Activated CD4-positive, alpha-beta T cell treated with anti-CD3 and anti-CD28 coated beads for 1 hour (primary cell): ENCODE results near the gene SPEF1.

Experiments
- DNase-seq: peaks from one replicate; pipeline ENCODE4 v3.0.0-alpha.2; 2020

SPEF1 gene

DNA sequence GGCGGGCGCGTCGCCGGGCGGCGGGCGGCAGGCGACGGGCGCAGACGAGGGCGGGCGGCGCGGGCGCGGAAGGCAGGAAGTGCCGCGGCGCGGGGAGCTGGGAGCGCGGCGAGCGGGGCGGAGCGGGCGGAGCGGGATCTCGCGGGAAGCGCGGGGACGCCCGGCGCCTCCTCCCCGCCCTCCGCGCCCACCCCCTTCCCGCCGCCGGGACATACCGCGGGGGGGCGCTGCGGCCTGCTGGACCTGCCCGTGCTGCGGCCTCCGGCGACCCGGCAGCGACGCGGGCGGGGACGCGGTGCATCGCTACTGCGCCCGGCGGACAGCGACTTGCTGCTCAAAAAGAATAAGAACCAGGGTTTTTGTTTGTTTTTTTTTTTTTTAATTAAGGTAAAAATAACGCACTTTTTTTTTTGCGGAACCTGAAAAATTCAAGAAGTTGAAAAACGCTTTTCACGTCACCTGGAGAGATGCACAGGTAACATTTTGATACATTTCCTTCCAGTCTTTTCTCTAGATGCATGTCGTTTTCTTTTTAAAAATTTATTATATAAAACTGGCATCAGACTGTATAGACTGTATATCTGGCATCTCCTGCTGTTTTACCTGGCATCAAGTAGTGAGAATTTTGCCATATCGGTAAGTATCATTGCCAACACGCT lies 5.5 kb upstream of the SPEF1 start, which contains the start of gene CENPB:
CENPB (minus strand) TSS at position 76 of the 659 bp plus-strand sequence. CDS start 257 bp downstream, outside the sequence.
- peak; percentile 83 for DNase-seq

DNA sequence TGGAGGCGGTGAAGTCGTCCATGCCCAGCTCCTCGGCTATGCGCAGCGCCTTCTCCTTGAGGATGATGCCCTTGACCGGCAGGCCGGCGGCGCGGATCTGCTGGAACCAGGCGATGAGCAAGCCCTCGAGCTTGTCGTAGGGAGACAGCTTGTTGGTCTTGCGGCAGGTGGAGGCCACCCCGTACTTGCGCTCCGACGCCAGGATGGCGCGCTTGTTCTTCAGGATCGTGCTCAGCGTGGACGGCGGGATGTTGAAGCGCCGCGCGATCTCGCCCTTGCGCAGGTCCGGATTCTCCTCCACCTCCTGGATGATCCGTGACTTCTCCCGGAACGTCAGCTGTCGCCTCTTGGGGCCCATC lies 4.9 kb upstream of the SPEF1 start:
- no peak for DNase-seq

DNA sequence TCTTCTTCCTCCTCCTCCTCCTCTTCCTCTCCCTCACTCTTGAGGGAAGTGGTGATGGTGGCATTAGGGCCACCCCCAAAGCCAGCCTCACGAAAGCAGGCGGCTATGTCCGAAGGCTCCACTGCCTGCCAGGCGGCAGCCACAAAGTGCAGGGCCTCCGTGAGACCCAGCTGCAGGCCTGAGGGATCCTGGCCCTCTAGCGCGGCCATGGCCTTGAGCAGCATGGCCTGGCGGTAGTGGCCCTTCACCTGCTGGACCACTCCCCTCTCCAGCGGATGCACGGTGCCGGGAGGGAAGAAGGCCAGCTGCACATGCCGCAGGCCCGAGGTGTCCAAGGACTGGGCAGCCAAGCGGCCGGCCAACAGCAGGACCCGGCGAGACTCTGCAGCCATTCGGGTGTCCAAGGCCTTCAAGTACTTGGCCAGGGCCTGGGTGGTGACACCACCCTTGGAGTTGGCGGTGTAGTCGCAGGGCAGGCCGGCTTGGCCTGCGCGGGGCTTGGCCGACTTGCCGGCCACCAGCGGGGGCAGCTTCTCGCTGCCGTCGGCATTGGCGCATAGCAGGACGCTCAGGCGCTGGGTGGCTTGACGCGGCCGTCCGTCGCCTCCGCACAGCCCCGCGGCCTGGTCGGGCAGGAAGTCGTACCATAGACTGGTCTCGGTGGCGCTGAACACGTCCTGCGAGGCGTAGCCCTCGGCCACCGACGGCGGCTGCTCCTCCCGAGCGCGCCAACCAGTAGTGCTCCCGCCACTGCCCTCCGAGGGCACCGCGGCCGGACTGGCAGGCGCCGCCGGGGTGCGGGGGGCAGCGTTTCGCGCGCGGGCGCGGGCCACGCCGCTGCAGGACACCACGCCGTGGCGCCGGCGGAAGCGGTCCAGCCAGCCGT lies 4.2 kb upstream of the SPEF1 start:
- no peak for DNase-seq

DNA sequence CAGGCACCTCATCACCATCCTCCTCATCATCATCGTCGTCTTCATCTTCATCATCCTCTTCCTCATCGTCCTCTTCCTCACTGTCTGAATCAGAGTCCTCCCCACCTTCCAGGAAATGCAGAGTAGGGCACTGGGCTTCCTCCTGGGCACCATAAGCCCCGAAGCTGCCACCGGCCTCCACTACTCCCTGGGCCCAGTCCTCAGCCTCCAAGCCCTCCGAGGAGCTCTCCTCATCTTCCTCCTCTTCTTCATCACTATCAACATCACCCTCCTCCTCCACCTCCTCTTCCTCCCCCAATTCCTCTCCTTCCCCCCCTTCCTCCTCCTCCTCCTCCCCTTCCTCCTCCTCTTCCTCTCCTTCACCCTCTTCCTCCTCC lies 3.6 kb upstream of the SPEF1 start:
- no peak for DNase-seq

DNA sequence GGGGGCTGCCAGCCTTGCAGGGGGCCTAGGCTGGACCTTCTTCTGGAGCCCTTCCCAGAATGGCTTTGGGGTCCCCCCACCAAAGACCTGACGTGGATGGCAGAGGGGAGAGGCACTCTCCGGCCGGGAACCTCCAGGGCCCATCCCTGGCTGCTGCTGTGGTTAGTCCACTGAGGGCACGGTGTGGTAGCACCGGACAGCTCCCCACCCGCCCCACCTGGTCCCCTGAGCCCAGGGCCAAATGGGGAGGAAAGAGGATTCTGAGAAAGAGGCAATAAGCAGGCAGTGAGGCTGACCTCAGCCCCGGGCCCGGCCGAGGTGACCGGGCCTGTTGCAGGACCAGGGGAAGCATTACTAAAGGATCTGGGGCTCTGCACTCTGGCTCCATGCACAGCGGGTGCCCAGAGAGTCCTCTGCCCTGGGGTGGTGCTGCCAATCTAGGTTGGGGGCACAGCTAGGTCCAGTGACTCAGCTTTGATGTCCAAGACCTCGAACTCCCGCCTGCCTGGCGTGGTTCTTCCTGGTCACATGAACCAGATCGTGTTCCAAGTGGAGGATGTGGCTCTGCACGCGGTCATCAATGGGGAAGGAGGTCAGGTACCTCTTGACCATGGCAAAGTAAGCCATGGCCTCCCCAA lies 3.1 kb upstream of the SPEF1 start:
- DNase-seq = no peak

DNA sequence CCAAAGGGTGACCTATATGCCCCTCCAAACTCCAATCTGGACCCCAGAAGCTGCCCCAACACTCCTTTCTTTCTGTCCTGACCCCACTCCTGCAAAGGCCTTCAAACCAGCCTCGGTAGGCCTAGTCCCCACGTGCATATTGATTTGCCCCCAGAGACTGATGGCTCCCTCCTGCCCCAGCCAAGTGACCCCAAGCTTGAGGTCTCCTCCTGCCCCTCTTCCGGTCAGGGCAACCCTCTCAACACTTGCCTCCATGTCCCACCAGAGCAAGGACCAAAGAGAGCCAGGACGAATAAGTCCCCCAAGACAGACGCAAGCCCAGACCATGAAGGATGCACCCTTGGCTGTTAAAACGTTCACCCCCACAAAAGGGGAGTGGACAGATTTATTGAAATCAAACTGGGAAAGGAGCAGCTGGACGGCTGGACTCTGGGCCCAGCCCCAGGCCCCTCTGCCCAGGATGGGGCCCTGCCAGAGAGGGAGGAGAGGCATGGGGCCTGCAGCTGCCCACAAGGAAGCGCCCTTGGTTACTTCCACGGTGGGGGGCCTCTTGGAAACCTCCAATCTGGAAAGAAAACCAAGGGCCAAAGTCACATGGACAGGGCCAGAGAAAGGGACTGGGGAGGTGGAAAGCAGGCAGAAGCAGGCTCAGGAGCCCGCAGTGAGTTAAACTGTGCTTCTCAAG lies 2.4 kb upstream of the SPEF1 start:
- no peak for DNase-seq

DNA sequence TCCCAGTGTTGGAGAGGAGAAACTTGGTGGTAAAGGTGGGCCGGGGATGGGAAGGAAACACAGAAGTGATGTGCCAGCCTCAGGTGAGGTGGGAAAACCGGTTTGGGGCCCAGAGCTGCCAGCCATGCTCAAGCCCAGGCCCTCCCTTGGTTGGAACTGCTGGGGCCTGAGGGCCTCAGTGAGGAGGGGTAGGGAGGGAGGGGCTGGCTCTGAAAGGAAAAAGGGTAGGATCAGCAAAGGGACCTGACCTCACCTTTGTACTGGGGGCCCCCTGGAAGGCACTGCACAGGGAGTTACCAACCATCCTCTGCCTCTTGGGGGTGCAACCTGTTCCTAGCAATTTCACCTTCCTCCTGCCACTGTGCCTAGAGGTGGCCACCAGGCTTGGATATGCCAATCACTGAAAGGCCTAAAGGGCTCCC lies 1.8 kb upstream of the SPEF1 start:
- no peak for DNase-seq

DNA sequence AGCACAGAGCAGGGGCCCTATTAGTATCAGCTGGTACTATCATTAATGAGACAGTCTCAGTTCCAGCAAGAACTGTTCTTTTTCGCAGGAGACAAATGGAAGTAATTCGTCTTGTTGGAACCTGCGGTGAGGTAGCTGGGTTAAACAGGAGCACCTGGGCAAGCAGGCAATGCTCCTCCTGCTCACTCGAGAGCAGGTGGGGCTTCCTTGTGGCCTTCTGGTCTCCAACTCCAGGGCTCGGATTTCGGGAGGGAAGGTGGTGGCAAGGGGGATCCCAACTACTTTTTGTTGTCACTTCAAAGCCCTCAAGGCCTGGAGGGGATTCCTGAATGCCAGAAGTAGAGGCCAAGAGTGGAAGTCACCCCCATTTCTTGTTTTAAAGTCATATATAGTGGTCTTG lies 1.3 kb upstream of the SPEF1 start:
- no peak for DNase-seq

DNA sequence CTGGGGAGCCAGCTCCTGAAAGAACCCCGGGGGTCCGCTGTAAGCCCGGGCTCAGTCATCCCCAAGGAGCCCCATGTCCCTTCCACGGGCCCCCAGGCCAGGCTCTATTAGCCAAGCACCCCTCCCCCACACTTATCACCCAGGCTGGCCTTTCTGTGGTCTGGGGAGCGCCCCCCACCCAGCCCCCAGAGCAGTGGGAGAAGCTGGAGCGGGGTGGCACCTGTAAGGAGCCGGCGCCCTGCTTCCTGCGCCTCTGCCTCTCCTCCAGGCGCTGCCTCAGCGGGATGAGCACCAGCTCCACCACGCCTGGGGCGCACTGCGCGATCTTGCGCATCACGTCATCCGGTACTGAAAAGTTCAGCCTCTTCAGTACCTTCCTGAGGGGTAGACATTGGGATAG lies 2.3 kb downstream of the SPEF1 start:
- DNase-seq = no peak

DNA sequence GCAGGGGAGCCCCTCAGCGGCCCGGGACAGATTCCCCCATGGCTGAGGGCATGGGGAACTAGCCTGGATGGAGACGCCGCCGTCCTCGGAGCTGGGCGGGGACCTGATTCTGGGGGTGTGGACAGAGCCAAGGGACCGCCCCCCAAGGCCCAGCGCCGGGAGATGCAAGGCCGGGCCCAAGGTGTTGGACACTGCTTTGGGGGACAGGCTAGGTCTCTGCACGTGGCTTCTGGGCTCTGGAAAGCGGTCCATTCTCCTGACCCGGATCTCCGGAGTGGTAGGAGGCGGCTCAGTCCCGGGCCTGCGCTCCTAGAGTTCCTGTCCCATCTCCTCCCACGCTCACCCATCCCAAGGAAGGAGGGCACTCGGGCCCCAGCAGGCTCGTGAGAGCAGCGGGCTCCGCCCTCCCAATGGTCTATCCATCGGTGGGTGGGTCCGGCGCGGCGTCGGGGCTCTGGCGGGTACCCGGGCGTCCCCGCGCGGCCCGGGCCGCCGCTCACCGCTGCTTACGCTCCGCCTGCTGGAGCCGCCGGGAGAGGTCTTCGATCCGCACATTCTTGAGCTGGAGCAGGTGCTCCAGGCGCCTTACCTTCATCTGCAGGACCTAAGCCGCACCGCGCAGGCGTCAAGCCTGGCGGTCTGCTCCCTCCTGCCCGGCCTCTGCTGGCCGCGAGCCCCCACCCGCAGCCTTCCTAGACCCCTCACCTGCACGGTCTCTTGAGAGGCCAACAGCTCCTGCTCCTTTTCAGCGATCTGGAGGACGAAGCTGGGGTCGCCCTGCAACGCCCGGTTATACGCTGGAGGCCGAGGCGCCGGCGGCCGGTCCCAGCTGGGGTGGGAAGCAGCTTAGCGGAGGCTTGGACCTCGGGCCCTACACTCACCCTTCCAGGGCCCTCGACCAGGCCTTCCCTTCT lies 3.3 kb downstream of the SPEF1 start:
- no peak for DNase-seq

DNA sequence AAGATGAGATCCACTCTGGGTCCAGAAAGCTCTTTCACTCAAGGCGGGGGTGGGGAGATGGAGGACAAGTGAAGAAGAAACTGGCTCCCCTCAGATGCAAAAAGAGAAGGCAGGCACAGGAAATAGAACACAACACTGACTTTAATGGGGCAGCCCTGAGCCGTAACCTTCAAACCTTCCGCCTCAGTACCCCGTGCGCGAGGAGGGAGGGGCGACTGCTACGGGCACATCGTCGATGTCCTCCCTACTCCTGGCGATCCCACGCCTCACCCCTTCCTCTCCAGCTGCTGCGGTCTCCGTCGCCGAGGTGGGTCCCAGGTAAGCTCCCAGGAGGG lies 3.9 kb downstream of the SPEF1 start:
- DNase-seq = no peak

DNA sequence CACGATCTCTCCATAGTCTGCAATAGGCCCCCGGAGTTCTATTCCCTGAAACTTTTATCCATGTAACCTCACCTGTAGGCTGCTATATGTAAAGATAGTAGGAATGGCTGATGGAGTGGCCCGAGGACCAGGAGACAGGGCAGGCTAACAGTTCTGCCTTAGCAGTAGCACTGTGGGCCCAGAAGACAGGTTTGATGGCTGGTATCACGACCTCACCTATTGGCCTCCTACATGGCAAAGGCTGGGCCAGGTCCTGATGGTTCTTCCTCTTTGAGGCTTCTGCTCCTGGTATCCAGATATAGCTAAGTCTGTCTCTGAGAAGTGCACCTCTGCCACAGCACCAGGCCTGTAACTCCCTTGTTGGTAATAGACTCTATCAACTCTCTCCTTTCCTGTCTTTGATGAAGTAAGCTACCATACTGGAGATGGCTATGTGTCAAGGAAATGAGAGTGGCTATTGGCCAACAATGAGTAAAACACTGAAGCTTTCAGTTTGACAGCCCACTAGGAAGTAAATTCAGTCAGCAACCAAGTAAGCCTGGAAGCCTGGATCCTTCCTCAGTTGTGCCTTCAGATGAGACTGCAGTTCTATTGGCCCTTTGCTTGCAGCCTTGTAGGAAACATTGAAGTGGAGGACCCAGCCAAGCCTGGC lies 5.7 kb downstream of the SPEF1 start:
- DNase-seq = no peak

DNA sequence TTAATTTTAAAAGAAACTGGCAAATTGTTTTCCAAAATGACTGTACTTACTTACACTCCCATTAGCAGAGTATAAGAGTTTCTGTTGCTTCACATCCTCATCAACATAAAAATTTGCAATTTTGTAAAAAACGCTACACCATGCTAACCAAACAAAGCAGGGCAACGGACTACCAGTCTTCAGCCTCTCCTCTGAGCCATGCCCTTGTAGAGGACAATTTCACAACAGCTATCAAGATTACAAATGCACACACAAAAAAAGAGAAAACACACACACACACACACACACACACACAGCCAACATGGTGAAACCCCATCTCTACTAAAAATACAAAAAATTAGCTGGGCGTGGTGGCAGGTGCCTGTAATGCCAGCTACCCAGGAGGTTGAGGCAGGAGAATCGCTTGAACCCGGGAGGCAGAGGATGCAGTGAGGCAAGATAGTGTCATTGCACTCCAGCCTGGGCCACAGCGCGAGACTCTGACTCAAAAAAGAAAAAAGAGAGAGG lies 9.6 kb downstream of the SPEF1 start:
- DNase-seq = no peak

DNA sequence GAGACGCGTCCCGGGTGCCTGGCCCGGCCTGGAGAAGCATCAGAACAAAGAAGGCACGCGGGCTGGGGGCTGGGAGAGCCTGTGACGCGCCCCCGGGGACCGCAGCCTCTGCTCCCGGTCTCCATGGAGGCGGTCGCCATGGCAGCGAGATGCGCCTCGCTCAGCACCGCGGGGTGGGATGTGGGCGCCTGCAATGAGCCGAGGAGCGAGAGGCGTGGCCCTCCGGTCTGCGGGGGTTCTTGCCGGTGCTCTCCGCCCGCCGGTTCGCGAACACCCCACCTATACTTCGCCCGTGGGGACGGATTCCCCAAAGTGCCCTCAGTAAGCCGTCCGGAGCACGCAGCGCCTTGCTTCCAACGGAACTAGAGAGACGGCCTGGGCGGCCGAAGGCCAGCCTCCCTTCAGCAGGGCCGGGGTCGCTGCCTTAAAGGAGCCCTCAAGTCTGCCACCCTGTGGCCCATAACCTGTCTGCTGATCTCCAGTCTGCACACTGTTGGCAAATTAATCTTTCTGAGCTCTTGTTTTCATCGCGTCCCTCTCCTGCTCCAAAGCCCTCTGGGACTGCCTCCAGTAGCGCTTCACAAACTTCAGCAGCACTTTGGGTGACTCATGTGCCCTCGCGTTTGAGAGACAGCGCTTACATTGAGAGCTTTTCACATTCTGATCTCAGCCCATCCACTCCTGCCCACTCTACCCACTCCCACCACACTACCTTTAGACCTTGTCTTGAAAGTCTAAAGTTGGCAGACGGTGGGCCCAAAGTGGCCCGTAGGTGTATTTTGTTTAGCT lies 12.7 kb downstream of the SPEF1 start:
- peak; percentile 71 for DNase-seq

DNA sequence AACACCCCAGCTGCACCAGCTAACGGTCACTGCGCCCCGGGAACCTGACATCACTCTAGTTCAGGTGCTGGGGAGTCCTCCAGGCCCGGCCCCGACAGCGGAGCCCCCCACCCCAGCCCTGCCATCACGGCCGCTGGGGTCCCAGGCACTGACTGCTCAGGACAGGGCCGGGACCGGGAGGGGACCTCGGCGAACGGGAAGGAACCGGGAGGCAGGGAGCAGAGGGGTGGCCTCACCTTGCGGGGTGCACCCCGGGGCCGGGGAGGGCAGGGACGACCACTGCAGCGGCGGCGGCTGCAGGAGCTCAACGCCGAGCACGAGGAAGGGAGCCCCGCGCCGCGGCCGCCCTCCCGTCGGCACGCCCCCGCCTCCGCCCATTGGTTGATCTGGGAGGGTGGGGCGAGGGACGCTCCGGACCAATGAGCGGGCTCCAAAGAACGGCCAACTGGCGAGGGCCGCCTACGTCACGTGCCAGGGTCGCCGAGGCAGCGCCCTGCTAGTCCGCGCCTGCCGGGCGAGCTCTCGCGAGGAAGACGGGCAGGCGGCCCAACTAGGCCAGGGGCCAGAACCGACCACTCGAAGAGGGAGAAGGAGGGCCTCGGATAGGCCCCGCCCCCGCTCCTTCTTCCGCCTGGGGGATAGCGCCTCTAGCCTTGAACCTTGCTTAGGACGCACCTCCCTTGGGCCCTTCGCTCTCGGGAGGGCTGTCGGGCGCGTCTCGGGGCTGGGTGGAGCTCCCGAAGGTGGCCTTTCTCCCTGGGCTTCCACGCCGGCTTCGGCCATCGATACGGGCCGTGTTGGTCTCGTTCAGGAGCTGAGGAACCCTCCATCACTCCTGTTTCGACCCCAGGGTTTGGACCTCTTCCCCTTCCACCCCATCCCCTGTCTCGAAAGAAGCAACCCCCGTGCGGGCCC lies 13.6 kb downstream of the SPEF1 start, which contains the start of gene ADISSP:
ADISSP (minus strand) TSS at position 327 of the 915 bp plus-strand sequence. CDS start 7,653 bp downstream, outside the sequence.
- peak; percentile 95 for DNase-seq

DNA sequence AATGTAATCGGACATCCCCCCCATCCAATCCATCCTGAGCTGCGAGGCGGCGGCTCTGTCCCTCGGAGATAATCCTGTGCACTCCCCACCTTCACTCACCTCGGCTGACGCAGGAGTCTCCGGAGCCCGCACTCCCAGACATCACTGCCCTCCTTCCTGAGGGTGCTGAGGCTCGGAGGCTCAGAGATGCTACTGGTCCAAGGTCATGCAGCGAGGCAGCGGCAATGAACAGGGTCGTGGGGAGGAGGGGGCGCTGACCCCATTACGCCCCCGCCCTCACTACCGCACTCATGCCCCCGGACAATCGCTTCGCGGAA lies 14.2 kb downstream of the SPEF1 start:
- DNase-seq = no peak

DNA sequence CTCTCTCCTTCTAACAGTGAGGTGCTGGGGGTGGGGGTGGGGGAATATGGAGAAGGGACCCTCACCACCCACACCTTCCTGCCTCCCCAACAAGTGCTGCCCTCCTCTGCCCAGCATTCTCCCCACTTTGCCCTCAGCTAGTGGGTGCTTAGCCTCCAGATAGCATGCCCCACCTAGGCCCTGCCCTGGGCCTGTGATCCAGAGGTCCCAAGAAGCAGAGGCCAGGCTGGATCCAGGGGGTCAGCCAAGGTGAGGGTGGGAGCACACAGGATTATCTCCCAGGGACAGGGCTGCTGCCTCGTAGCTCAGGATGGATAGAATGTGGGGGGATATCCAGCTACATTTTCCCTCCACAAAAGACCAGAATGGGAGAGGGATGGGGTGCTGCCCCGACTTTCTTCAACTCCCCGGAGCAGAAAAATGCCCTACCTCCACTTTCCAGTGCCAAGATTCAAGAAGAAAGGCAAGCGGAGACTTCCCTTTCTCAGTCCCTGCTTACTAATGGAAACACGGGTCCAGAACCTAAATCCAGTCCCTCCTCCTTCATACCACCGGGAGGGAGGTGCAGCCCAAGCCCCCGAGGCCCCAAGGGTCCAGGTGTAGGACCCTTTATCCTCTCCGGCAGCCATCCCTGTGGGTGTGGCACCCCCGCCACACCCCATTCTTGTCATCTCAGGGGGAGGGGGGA lies 14.7 kb downstream of the SPEF1 start:
- DNase-seq = no peak

DNA sequence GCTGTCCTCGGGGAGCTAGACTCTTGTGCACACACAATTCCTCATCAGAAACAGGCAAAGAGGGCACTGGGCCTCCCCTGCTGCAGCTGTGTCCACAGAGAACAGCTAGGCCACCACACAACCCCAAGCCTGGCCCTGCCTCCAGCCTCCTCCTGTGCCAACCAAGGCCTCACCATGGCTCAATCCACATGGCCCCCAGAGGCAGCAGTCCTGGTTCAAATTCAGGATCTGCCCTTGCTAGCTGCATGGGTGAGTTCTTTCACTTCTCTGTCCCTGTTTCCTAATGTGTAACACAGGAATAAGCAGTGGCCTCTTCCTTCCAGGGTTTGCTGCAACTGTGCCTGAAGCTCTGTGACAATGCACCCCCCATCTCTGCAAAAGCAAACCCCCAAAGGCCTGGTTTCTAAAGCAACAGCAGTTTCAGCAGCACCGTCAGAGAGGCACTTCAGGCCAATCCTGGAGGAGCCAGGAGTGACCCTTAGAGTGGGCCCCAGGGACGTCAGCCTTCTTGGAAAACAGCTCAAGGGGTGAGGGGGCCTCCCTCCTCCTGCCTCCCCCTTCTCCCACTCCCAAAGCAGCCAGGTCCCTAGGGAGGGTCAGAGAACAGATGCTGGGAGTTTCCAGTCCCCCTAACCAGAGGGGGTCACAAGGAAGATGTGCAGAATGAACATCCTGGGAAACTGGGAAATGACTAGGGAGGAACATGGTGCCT lies 15.9 kb downstream of the SPEF1 start:
- no peak for DNase-seq
